ENCODE results near the gene SELENOV.
A peak's percentile ranks its signal among the peaks of the same experiment; 100 is the strongest.
"Not testable (repeated sequence)": the region's sequence is repeated elsewhere in the genome, so short reads cannot be mapped to it uniquely, and the experiment has no call there.

The SELENOV gene

GRCh38 chr19:39514840-39515550, at the start of gene SELENOV:
Gene SELENOV, plus strand, starts transcription at chr19:39515139. Its CDS starts 74 bp downstream, at chr19:39515213.
- no peak for DNase-seq

- no peak for DNase-seq
Measured at GRCh38 chr19:39465956-39466747, 48.8 kb upstream of the SELENOV start.

- DNase-seq = no peak
Measured at GRCh38 chr19:39467941-39468340, 47.0 kb upstream of the SELENOV start.

- DNase-seq = no peak
Measured at GRCh38 chr19:39469036-39469435, 45.9 kb upstream of the SELENOV start.

GRCh38 chr19:39469567-39469966, 45.4 kb upstream of the SELENOV start:
- DNase-seq = no peak

- no peak for DNase-seq
Measured at GRCh38 chr19:39470724-39471339, 44.1 kb upstream of the SELENOV start.

GRCh38 chr19:39471756-39472536, 43.0 kb upstream of the SELENOV start:
- DNase-seq = no peak

GRCh38 chr19:39472746-39473442, 42.0 kb upstream of the SELENOV start:
- DNase-seq = no peak

GRCh38 chr19:39473443-39473960, 41.4 kb upstream of the SELENOV start:
- no peak for DNase-seq

- no peak for DNase-seq
Measured at GRCh38 chr19:39474139-39474620, 40.8 kb upstream of the SELENOV start.

GRCh38 chr19:39475748-39476147, 39.2 kb upstream of the SELENOV start:
- DNase-seq = no peak

- DNase-seq = not testable (repeated sequence)
Measured at GRCh38 chr19:39479319-39479801, 35.6 kb upstream of the SELENOV start.

- no peak for DNase-seq
Measured at GRCh38 chr19:39479916-39480315, 35.0 kb upstream of the SELENOV start.

- DNase-seq = peak; percentile 74
Measured at GRCh38 chr19:39480337-39481228, 34.4 kb upstream of the SELENOV start, which contains the start of gene TIMM50. Gene TIMM50, plus strand, starts transcription at chr19:39480838. Its CDS starts 16 bp downstream, at chr19:39480854.

GRCh38 chr19:39481229-39481545, 33.8 kb upstream of the SELENOV start:
- DNase-seq = no peak

- DNase-seq = no peak
Measured at GRCh38 chr19:39481676-39482075, 33.3 kb upstream of the SELENOV start.

GRCh38 chr19:39483141-39483540, 31.8 kb upstream of the SELENOV start:
- DNase-seq = no peak

GRCh38 chr19:39489756-39490155, 25.2 kb upstream of the SELENOV start:
- DNase-seq = no peak

GRCh38 chr19:39492225-39492624, 22.7 kb upstream of the SELENOV start:
- no peak for DNase-seq

GRCh38 chr19:39492788-39493187, 22.2 kb upstream of the SELENOV start:
- no peak for DNase-seq

- no peak for DNase-seq
Measured at GRCh38 chr19:39494661-39495060, 20.3 kb upstream of the SELENOV start.
